IMR-90 (cell line): Measurements from ENCODE around the gene SPRR4. TPM values are rescaled to one million over a fixed set of nuclear protein-coding genes. Genes with fewer than 3 reads are reported as not detected.
"Not testable (repeated sequence)": the region's sequence is repeated elsewhere in the genome, so short reads cannot be mapped to it uniquely, and the experiment has no call there.

Experiments
- ATAC-seq: fragments of 200-7000 bp; cut with Tn5 transposase; 2 replicates; pipeline ENCODE4 v1.9.1; 2020; ENCODE audit warnings: low read depth, mild to moderate bottlenecking, moderate library complexity
- BruUV-seq: library from RNA; stranded (reverse); fragments of 400-500 nt; replicated peaks from 2 replicates; lab custom pipeline; 2021; lab: Mats Ljungman, UMichigan
- CTCF ChIA-PET: fragments of 300-600 bp; formaldehyde crosslinking; extraction: SDS; loops from one replicate; lab custom pipeline; 2021; ENCODE audit warnings: antibody characterized with exemption; lab: Yijun Ruan, JAX
- POLR2A ChIA-PET: fragments of 300-600 bp; sonication (Branson Sonifier 250); formaldehyde crosslinking; loops from one replicate; lab custom pipeline; 2022; ENCODE audit warnings: antibody characterized with exemption; ENCODE audit not compliant: unreplicated experiment; lab: Charles Lee
- DNase-seq: peaks from one replicate; pipeline ENCODE4 v3.0.0; 2013
- H2AFZ ChIP-seq: replicated peaks from 2 replicates; pipeline ENCODE3; 2013; ENCODE audit warnings: low read length, mild to moderate bottlenecking; ENCODE audit not compliant: poor library complexity
- H2AK5ac ChIP-seq: 2 replicates; pipeline ENCODE4 v1.6.1; 2013; ENCODE audit warnings: low read depth, low read length, inconsistent platforms
- H2AK9ac ChIP-seq: replicated peaks from 2 replicates; pipeline ENCODE3; 2013; ENCODE audit warnings: mild to moderate bottlenecking, low read depth, low read length, moderate library complexity; ENCODE audit not compliant: poor library complexity
- H2BK120ac ChIP-seq: 2 replicates; pipeline ENCODE4 v1.6.1; 2013; ENCODE audit warnings: low read depth, low read length, inconsistent platforms
- H2BK15ac ChIP-seq: 3 replicates; pipeline ENCODE4 v1.6.1; 2013; ENCODE audit warnings: low read depth, low read length, inconsistent platforms
- H2BK20ac ChIP-seq: 2 replicates; pipeline ENCODE4 v1.6.1; 2013; ENCODE audit warnings: low read depth, mild to moderate bottlenecking, inconsistent platforms, low read length, moderate library complexity
- H2BK5ac ChIP-seq: 2 replicates; pipeline ENCODE4 v1.6.1; 2013; ENCODE audit warnings: mild to moderate bottlenecking, low read depth, low read length, inconsistent platforms; ENCODE audit not compliant: poor library complexity, severe bottlenecking
- H3K14ac ChIP-seq: replicated peaks from 2 replicates; pipeline ENCODE4 v1.6.1; 2013; ENCODE audit warnings: low read depth, low read length, inconsistent platforms
- H3K18ac ChIP-seq: 2 replicates; pipeline ENCODE4 v1.6.1; 2013; ENCODE audit warnings: low read depth, low read length, control low read depth
- H3K23ac ChIP-seq: 2 replicates; pipeline ENCODE4 v1.6.1; 2013; ENCODE audit warnings: low read depth, low read length, inconsistent platforms
- H3K27ac ChIP-seq: 2 replicates; pipeline ENCODE4 v1.5.1; 2013; ENCODE audit warnings: mild to moderate bottlenecking, control low read depth, low read length; ENCODE audit not compliant: insufficient read depth
- H3K27me3 ChIP-seq: 2 replicates; pipeline ENCODE4 v1.6.1; 2013; ENCODE audit warnings: low read length; ENCODE audit not compliant: control insufficient read depth, insufficient read depth
- H3K36me3 ChIP-seq: 2 replicates; pipeline ENCODE4 v1.6.1; 2013; ENCODE audit warnings: low read length, mixed read lengths; ENCODE audit not compliant: control insufficient read depth, insufficient read depth
- H3K4ac ChIP-seq: 2 replicates; pipeline ENCODE4 v1.6.1; 2013; ENCODE audit warnings: low read depth, low read length, inconsistent platforms
- H3K4me1 ChIP-seq: 2 replicates; pipeline ENCODE4 v1.6.1; 2013; ENCODE audit warnings: low read length, mixed read lengths; ENCODE audit not compliant: control insufficient read depth, insufficient read depth
- H3K4me2 ChIP-seq: 2 replicates; pipeline ENCODE4 v1.6.1; 2013; ENCODE audit warnings: low read depth, mild to moderate bottlenecking, control low read depth, low read length, moderate library complexity
- H3K4me3 ChIP-seq: 2 replicates; pipeline ENCODE4 v1.5.1; 2013; ENCODE audit warnings: low read depth, mild to moderate bottlenecking, control low read depth, low read length, moderate library complexity; ENCODE audit not compliant: insufficient read depth
- H3K56ac ChIP-seq: 2 replicates; pipeline ENCODE4 v1.6.1; 2013; ENCODE audit warnings: low read length, inconsistent platforms; ENCODE audit not compliant: insufficient read depth; ENCODE audit errors: extremely low read depth
- H3K79me1 ChIP-seq, 2 experiments: 2 replicates each; pipeline ENCODE4 v1.6.1; 2013; ENCODE audit warnings: low read length in 2 of 2, inconsistent platforms in 1 of 2, low read depth in 1 of 2
- H3K9ac ChIP-seq: 2 replicates; pipeline ENCODE4 v1.6.1; 2013; ENCODE audit warnings: low read depth, low read length, control low read depth
- H3K9me1 ChIP-seq: 2 replicates; pipeline ENCODE4 v1.6.1; 2013; ENCODE audit warnings: low read length, inconsistent platforms; ENCODE audit not compliant: insufficient read depth
- H3K9me3 ChIP-seq: 2 replicates; pipeline ENCODE4 v1.6.1; 2013; ENCODE audit warnings: low read length; ENCODE audit not compliant: control insufficient read depth, insufficient read depth
- H4K20me1 ChIP-seq: 2 replicates; pipeline ENCODE4 v1.6.1; 2013; ENCODE audit warnings: low read length, inconsistent platforms; ENCODE audit not compliant: insufficient read depth
- H4K5ac ChIP-seq: 2 replicates; pipeline ENCODE4 v1.6.1; 2013; ENCODE audit warnings: mild to moderate bottlenecking, low read depth, low read length, control low read depth
- H4K8ac ChIP-seq, 2 experiments: 2 replicates each; pipeline ENCODE4 v1.6.1; 2013; ENCODE audit warnings: low read depth in 2 of 2, low read length in 2 of 2, control low read depth in 1 of 2, inconsistent platforms in 1 of 2
- H4K91ac ChIP-seq: 2 replicates; pipeline ENCODE4 v1.6.1; 2013; ENCODE audit warnings: low read depth, low read length, inconsistent platforms; ENCODE audit not compliant: insufficient read depth
- MAFK ChIP-seq: IDR thresholded peaks from 2 replicates; pipeline ENCODE4 v1.6.1; 2012; ENCODE audit warnings: low read depth, low read length, improper control_type of control experiment
- WGBS, 2 experiments: methylation state at CpG; one replicate each; pipeline versions ENCODE4 v1.1.5 to v1.1.7; 2013; ENCODE audit warnings: missing lambda C conversion rate in 2 of 2; ENCODE audit not compliant: insufficient read length in 1 of 2; ENCODE audit errors: extremely low coverage in 2 of 2; 5-methylcytosine and 5-hydroxymethylcytosine counted together
- dilution Hi-C: fragments of 300-500 bp; cut with HindIII; formaldehyde crosslinking; loops from one replicate; pipeline ENCODE4 v1.14.3; 2018; ENCODE audit warnings: low sequenced_read_pairs; ENCODE audit not compliant: unreplicated experiment
- in situ Hi-C: fragments of 300-500 bp; cut with MboI; formaldehyde crosslinking; loops from 3 replicates; pipeline ENCODE4 v1.14.3; 2019; ENCODE audit warnings: low sequenced_read_pairs, inconsistent platforms, mixed read lengths
- intact Hi-C: fragments of 100-400 bp; cut with micrococcal nuclease; formaldehyde crosslinking; loops from 2 replicates; pipeline ENCODE4 v1.10.0; 2022
- polyA plus RNA-seq, 3 experiments: library from polyadenylated mRNA; depleted of rRNA; stranded (reverse); fragments of >200 nt; gene quantifications; 2 replicates each; pipeline ENCODE4 v1.2.3, GENCODE V29; 2012; ENCODE audit warnings: low replicate concordance in 1 of 3
- total RNA-seq: library from RNA; depleted of rRNA; stranded (reverse); fragments of >200 nt; gene quantifications from 2 replicates; pipeline ENCODE4 v1.2.3, GENCODE V29; 2012

Gene SPRR4
- total and polyA plus RNA-seq, 2 of the 4 experiments (the other 2 are of a cell fraction): not detected

DNA sequence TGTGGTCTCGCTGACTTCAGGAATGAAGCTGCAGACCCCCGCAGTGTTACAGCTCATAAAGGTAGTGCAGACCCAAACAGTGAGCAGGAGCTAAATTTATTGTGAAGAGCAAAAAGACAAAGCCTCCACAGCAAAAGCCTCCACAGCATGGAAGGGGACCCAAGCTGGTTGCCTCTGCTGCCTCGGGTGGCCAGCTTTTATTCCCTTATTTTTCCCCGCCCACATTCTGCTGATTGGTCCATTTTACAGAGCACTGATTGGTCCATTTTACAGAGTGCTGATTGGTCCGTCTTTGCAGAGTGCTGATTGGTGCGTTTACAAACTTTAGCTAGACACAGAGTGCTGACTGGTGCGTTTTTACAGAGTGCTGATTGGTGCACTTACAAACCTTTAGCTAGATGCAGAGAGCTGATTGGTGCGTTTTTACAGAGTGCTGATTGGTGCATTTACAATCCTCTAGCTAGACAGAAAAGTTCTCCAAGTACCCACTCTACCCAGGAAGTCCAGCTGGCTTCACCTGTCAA is 40.8 kb downstream of the SPRR4 start:
- H3K27me3 ChIP-seq, H3K4me1 ChIP-seq, H3K79me1 ChIP-seq, H2AK9ac ChIP-seq, H2AFZ ChIP-seq, H3K4me2 ChIP-seq, intact Hi-C loops, H3K23ac ChIP-seq, H3K4ac ChIP-seq, H2BK5ac ChIP-seq, H2BK20ac ChIP-seq, H4K5ac ChIP-seq, H3K27ac ChIP-seq, H3K4me3 ChIP-seq, H3K14ac ChIP-seq, H4K91ac ChIP-seq, H3K18ac ChIP-seq, DNase-seq, ATAC-seq, H3K56ac ChIP-seq, H2BK120ac ChIP-seq, H3K9me1 ChIP-seq, H3K9ac ChIP-seq, H4K8ac ChIP-seq, in situ Hi-C loops, BruUV-seq, H3K36me3 ChIP-seq, H4K20me1 ChIP-seq, H2BK15ac ChIP-seq, H2AK5ac ChIP-seq, H3K9me3 ChIP-seq, dilution Hi-C loops, CTCF ChIA-PET, POLR2A ChIA-PET: not testable (repeated sequence)
- 60% methylated on average over 5 of the region's 8 CpGs; no CpG with 5 or more reads in 1 of the 2 experiments for WGBS, 2 experiments
- TF ChIP-seq MAFK: peak; percentile 51

GRCh38 chr1:153021829-153022228 is 51.4 kb downstream of the SPRR4 start:
- H3K36me3 ChIP-seq, H3K9me1 ChIP-seq, CTCF ChIA-PET, H2BK15ac ChIP-seq, H3K56ac ChIP-seq, H2AK5ac ChIP-seq, H3K14ac ChIP-seq, H4K5ac ChIP-seq, POLR2A ChIA-PET, H3K23ac ChIP-seq, DNase-seq, H3K27ac ChIP-seq, in situ Hi-C loops, H2AK9ac ChIP-seq, H3K4me2 ChIP-seq, H3K9ac ChIP-seq, intact Hi-C loops, H2AFZ ChIP-seq, H3K9me3 ChIP-seq, H2BK5ac ChIP-seq, H3K4ac ChIP-seq, H3K4me3 ChIP-seq, BruUV-seq, ATAC-seq, H3K18ac ChIP-seq, H3K79me1 ChIP-seq, H3K27me3 ChIP-seq, H2BK120ac ChIP-seq, H4K91ac ChIP-seq, H4K8ac ChIP-seq, H2BK20ac ChIP-seq, dilution Hi-C loops, H4K20me1 ChIP-seq, H3K4me1 ChIP-seq: not testable (repeated sequence)
- WGBS, 2 experiments: no CpG with 5 or more reads among the region's 2 CpGs
